ENCODE results near the gene DMBT1. TPM values are rescaled to one million over a fixed set of nuclear protein-coding genes. Genes with fewer than 3 reads are reported as not detected.

The DMBT1 gene
- total and polyA plus RNA-seq, 4 donors: 0.03 TPM; not detected in 3

DNA sequence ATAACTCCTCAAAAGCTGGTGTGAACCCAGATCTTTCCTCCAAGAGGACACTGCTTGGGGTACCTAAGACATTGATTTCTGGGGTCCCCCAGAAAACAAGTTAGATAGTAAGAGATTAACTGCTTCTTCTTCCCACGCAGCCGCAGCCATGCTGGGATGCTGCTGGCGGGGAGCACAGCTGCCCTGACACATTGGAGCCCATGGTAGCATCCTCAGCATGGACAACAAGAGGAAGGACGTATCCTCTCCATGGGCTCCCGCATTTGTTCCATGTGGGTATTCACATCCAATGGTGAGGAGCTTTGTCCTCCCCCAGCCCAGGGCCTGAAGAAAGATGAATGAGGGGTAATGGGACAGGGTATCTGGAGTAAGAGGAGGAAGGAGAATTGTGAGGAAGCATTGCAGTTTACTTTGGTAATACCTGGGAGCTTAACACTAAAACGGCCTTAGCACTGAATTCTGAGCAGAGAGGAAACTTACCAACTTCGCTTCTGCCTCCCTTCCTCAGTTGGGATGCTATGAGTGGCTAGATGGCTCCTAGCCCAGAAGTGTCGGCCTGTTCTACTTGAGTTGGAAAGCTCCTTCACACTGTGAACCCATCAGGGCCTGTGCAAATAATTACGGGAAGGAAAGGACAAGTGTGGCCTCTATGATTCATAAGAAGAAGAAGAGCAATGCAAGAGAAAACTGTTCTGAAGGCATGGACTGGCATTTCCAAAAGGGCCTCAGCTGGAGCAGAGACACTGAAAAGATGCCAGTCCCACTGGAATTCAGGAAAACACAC, 95.2 kb downstream of the DMBT1 start:
- Histone ChIP-seq H3K9me3 (ENCODE audit: control insufficient read depth in 4 of 4, low read length in 3 of 4) (no peaks in the 10 kb centered on the region), H3K27me3 (ENCODE audit: control insufficient read depth in 4 of 4, insufficient read depth in 4 of 4, low read length in 3 of 4) (peaks cover 0 to 8% (median 0%) of the 10 kb centered on the region in 4 donors), H3K4me3 (ENCODE audit: low read depth in 1 of 3, low read length in 3 of 3) (no peak overlapping the region), H3K36me3 (ENCODE audit: control insufficient read depth in 4 of 4, insufficient read depth in 3 of 4, low read depth in 1 of 4, low read length in 3 of 4) (no peaks in the 10 kb centered on the region), H3K4me1 (ENCODE audit: control insufficient read depth in 4 of 4, insufficient read depth in 4 of 4, low read length in 3 of 4) (no peaks in the 10 kb centered on the region), H3K9ac (ENCODE audit: low read depth in 1 of 2, low read length in 2 of 2) (no peak overlapping the region), H3K27ac (ENCODE audit: low read depth in 1 of 2, low read length in 2 of 2) (no peak overlapping the region)
- WGBS: 83% methylated on average over 9 of the region's 9 CpGs
- no peak for TF ChIP-seq HNF4G (IDR thresholded peaks at IDR 0.05)
- TF ChIP-seq EGR1 (IDR thresholded peaks at IDR 0.05; ENCODE audit: low read depth in 2 of 2): no peak
- TF ChIP-seq FOXA1 (IDR thresholded peaks at IDR 0.05): no peak
- TF ChIP-seq, protein P1, sequence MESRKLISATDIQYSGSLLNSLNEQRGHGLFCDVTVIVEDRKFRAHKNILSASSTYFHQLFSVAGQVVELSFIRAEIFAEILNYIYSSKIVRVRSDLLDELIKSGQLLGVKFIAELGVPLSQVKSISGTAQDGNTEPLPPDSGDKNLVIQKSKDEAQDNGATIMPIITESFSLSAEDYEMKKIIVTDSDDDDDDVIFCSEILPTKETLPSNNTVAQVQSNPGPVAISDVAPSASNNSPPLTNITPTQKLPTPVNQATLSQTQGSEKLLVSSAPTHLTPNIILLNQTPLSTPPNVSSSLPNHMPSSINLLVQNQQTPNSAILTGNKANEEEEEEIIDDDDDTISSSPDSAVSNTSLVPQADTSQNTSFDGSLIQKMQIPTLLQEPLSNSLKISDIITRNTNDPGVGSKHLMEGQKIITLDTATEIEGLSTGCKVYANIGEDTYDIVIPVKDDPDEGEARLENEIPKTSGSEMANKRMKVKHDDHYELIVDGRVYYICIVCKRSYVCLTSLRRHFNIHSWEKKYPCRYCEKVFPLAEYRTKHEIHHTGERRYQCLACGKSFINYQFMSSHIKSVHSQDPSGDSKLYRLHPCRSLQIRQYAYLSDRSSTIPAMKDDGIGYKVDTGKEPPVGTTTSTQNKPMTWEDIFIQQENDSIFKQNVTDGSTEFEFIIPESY (IDR thresholded peaks at IDR 0.05): no peak
- TF ChIP-seq, protein P2, sequence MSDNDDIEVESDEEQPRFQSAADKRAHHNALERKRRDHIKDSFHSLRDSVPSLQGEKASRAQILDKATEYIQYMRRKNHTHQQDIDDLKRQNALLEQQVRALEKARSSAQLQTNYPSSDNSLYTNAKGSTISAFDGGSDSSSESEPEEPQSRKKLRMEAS (IDR thresholded peaks at IDR 0.05): no peak
- TF ChIP-seq, protein P3, sequence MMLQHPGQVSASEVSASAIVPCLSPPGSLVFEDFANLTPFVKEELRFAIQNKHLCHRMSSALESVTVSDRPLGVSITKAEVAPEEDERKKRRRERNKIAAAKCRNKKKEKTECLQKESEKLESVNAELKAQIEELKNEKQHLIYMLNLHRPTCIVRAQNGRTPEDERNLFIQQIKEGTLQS (IDR thresholded peaks at IDR 0.05): no peak
- TF ChIP-seq GABPA (IDR thresholded peaks at IDR 0.05 in 1 of 2, conservative IDR thresholded peaks at IDR 0.05 in 1 of 2): no peak
- TF ChIP-seq JUND (IDR thresholded peaks at IDR 0.05): no peak
- TF ChIP-seq RXRA (IDR thresholded peaks at IDR 0.05): no peak
- no peak for TF ChIP-seq FOXA2 (IDR thresholded peaks at IDR 0.05)
- TF ChIP-seq, protein P4, sequence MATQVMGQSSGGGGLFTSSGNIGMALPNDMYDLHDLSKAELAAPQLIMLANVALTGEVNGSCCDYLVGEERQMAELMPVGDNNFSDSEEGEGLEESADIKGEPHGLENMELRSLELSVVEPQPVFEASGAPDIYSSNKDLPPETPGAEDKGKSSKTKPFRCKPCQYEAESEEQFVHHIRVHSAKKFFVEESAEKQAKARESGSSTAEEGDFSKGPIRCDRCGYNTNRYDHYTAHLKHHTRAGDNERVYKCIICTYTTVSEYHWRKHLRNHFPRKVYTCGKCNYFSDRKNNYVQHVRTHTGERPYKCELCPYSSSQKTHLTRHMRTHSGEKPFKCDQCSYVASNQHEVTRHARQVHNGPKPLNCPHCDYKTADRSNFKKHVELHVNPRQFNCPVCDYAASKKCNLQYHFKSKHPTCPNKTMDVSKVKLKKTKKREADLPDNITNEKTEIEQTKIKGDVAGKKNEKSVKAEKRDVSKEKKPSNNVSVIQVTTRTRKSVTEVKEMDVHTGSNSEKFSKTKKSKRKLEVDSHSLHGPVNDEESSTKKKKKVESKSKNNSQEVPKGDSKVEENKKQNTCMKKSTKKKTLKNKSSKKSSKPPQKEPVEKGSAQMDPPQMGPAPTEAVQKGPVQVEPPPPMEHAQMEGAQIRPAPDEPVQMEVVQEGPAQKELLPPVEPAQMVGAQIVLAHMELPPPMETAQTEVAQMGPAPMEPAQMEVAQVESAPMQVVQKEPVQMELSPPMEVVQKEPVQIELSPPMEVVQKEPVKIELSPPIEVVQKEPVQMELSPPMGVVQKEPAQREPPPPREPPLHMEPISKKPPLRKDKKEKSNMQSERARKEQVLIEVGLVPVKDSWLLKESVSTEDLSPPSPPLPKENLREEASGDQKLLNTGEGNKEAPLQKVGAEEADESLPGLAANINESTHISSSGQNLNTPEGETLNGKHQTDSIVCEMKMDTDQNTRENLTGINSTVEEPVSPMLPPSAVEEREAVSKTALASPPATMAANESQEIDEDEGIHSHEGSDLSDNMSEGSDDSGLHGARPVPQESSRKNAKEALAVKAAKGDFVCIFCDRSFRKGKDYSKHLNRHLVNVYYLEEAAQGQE (IDR thresholded peaks at IDR 0.05): no peak
- TF ChIP-seq NR2F2 (IDR thresholded peaks at IDR 0.05): no peak
- no peak for TF ChIP-seq HNF4A (conservative IDR thresholded peaks at IDR 0.05)
- TF ChIP-seq TAF1 (conservative IDR thresholded peaks at IDR 0.05): no peak
- TF ChIP-seq RAD21 (IDR thresholded peaks at IDR 0.05): no peak
- no peak for TF ChIP-seq SP1 (IDR thresholded peaks at IDR 0.05)
- TF ChIP-seq, protein P5, sequence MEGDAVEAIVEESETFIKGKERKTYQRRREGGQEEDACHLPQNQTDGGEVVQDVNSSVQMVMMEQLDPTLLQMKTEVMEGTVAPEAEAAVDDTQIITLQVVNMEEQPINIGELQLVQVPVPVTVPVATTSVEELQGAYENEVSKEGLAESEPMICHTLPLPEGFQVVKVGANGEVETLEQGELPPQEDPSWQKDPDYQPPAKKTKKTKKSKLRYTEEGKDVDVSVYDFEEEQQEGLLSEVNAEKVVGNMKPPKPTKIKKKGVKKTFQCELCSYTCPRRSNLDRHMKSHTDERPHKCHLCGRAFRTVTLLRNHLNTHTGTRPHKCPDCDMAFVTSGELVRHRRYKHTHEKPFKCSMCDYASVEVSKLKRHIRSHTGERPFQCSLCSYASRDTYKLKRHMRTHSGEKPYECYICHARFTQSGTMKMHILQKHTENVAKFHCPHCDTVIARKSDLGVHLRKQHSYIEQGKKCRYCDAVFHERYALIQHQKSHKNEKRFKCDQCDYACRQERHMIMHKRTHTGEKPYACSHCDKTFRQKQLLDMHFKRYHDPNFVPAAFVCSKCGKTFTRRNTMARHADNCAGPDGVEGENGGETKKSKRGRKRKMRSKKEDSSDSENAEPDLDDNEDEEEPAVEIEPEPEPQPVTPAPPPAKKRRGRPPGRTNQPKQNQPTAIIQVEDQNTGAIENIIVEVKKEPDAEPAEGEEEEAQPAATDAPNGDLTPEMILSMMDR (IDR thresholded peaks at IDR 0.05; ENCODE audit: low read depth, low read length, missing input control): no peak
- TF ChIP-seq YY1 (IDR thresholded peaks at IDR 0.05): no peak
- DNase-seq (ENCODE audit: low spot score): no peak

Measured in liver (tissue), 9 donors.